HG02678 (cell line): ENCODE measurements around the gene PLEKHG5.
"Not testable (repeated sequence)": the region's sequence is repeated elsewhere in the genome, so short reads cannot be mapped to it uniquely, and the experiment has no call there.

ENCODE experiments used
- ATAC-seq: cut with Tn5 transposase; IDR thresholded peaks from one replicate; pipeline ENCODE4 v1.9.1; 2021; ENCODE audit warnings: mild to moderate bottlenecking, moderate library complexity; ENCODE audit not compliant: unreplicated experiment

The PLEKHG5 gene

GRCh38 chr1:6447818-6448748, 43.4 kb downstream of the PLEKHG5 start:
- no peak for ATAC-seq

- ATAC-seq: no peak
Observed at GRCh38 chr1:6447016-6447817, 44.2 kb downstream of the PLEKHG5 start.

GRCh38 chr1:6446665-6447015, 44.8 kb downstream of the PLEKHG5 start:
- no peak for ATAC-seq

GRCh38 chr1:6445929-6446328, 45.5 kb downstream of the PLEKHG5 start:
- not testable (repeated sequence) for ATAC-seq

- no peak for ATAC-seq
Observed at GRCh38 chr1:6445062-6445763, 46.3 kb downstream of the PLEKHG5 start.

GRCh38 chr1:6444377-6444776, 47.1 kb downstream of the PLEKHG5 start:
- no peak for ATAC-seq

GRCh38 chr1:6443339-6444115, 47.9 kb downstream of the PLEKHG5 start:
- ATAC-seq: no peak

- no peak for ATAC-seq
Observed at GRCh38 chr1:6441586-6441985, 49.9 kb downstream of the PLEKHG5 start.

GRCh38 chr1:6440198-6441126, 51.0 kb downstream of the PLEKHG5 start:
- no peak for ATAC-seq

- ATAC-seq: no peak
Observed at GRCh38 chr1:6438047-6438525, 53.4 kb downstream of the PLEKHG5 start.

- not testable (repeated sequence) for ATAC-seq
Observed at GRCh38 chr1:6437012-6437700, 54.3 kb downstream of the PLEKHG5 start.

GRCh38 chr1:6436277-6436676, 55.2 kb downstream of the PLEKHG5 start:
- ATAC-seq: not testable (repeated sequence)

- ATAC-seq: no peak
Observed at GRCh38 chr1:6435547-6435946, 55.9 kb downstream of the PLEKHG5 start.

GRCh38 chr1:6435129-6435528, 56.3 kb downstream of the PLEKHG5 start:
- no peak for ATAC-seq

- no peak for ATAC-seq
Observed at GRCh38 chr1:6434186-6434585, 57.3 kb downstream of the PLEKHG5 start.

- not testable (repeated sequence) for ATAC-seq
Observed at GRCh38 chr1:6431645-6432579, 59.6 kb downstream of the PLEKHG5 start.

GRCh38 chr1:6429660-6430411, 61.6 kb downstream of the PLEKHG5 start:
- ATAC-seq: not testable (repeated sequence)
